ENCODE data around the gene CALHM3. TPM values are rescaled to one million over a fixed set of nuclear protein-coding genes. Genes with fewer than 3 reads are reported as not detected.

The CALHM3 gene
- total and polyA plus RNA-seq, 4 donors, result not detected

- ATAC-seq (ENCODE audit: low FRiP score) (no peak), DNase-seq (no peak)
- 94% methylated on average over 8 of the region's 8 CpGs for WGBS, 2 donors
- H3K27me3 ChIP-seq (ENCODE audit: control insufficient read depth in 1 of 2, insufficient read depth in 2 of 2, low read length in 1 of 2), result no peaks in the 10 kb centered on the region
- no peak overlapping the region for H3K27ac ChIP-seq (ENCODE audit: low read depth in 1 of 2, low read length in 2 of 2)
- no peaks in the 10 kb centered on the region for H3K4me1 ChIP-seq (ENCODE audit: control insufficient read depth in 1 of 2, insufficient read depth in 2 of 2, low read length in 2 of 2)
- intact Hi-C loops (cut with DNase I), result no loop called here
- no peaks in the 10 kb centered on the region for H3K9me3 ChIP-seq (ENCODE audit: control insufficient read depth, low read length)
- no peaks in the 10 kb centered on the region for H3K36me3 ChIP-seq (ENCODE audit: control insufficient read depth in 1 of 2, insufficient read depth in 2 of 2, low read length in 1 of 2)
- no peak overlapping the region for H3K4me3 ChIP-seq (ENCODE audit: low read length in 2 of 2)
These were observed 34.5 kb upstream of the CALHM3 start for GRCh38 chr10:103513380-103514060.

DNA sequence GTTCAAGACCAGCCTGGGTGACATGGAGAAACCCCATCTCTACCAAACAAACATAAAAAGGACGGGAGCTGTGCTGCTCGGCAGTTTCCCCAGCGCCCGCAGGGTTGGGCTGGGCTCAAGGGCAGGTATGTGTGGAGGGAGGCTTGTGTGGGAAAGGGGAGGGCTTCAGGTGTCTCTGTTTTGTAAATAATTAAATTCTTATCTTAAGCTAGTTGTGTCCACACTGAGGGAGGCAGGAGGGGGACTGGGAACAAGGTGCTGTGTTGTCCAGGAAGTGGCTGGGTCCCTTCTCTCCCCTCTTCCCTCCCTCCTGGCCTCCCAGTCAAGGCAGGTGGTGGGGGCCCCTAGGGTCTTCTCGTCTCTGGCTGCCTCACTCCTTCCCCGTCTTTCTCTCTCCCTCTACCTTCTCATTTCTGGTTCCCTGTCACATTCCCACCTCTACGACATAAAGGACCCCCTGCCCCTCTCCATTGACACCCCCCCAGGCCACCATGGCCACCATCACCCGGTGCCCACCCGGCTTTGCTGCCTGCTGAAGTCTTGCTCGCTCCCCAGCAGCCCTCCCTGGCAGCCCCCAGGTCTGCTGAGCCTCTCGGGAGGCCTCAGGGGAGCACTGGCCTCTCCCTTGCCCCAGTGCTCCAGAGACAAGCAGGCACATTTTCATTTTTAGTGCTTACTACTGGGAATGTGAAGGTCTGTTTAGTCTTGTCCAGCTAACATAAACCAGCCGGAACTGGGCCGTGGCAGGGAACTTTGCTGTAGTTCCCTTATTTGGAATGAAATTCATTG, 33.7 kb upstream of the CALHM3 start:
- Histone ChIP-seq H3K36me3 (ENCODE audit: control insufficient read depth in 1 of 2, insufficient read depth in 2 of 2, low read length in 1 of 2) (no peaks in the 10 kb centered on the region), H3K27ac (ENCODE audit: low read depth in 1 of 2, low read length in 2 of 2) (no peak overlapping the region), H3K27me3 (ENCODE audit: control insufficient read depth in 1 of 2, insufficient read depth in 2 of 2, low read length in 1 of 2) (no peaks in the 10 kb centered on the region), H3K4me3 (ENCODE audit: low read length in 2 of 2) (no peak overlapping the region), H3K9me3 (ENCODE audit: control insufficient read depth, low read length) (no peaks in the 10 kb centered on the region), H3K4me1 (ENCODE audit: control insufficient read depth in 1 of 2, insufficient read depth in 2 of 2, low read length in 2 of 2) (no peaks in the 10 kb centered on the region)
- intact Hi-C loops (cut with DNase I), result no loop called here
- no peak for ATAC-seq (ENCODE audit: low FRiP score)
- DNase-seq, result no peak
- 85 to 86% methylated on average over 13 of the region's 13 CpGs for WGBS, 2 donors

- Histone ChIP-seq H3K27ac (ENCODE audit: low read depth in 1 of 2, low read length in 2 of 2) (no peak overlapping the region), H3K4me3 (ENCODE audit: low read length in 2 of 2) (no peak overlapping the region), H3K4me1 (ENCODE audit: control insufficient read depth in 1 of 2, insufficient read depth in 2 of 2, low read length in 2 of 2) (no peaks in the 10 kb centered on the region), H3K27me3 (ENCODE audit: control insufficient read depth in 1 of 2, insufficient read depth in 2 of 2, low read length in 1 of 2) (no peaks in the 10 kb centered on the region), H3K36me3 (ENCODE audit: control insufficient read depth in 1 of 2, insufficient read depth in 2 of 2, low read length in 1 of 2) (no peaks in the 10 kb centered on the region), H3K9me3 (ENCODE audit: control insufficient read depth, low read length) (no peaks in the 10 kb centered on the region)
- intact Hi-C loops (cut with DNase I), result no loop called here
- DNase-seq (no peak), ATAC-seq (ENCODE audit: low FRiP score) (no peak)
These were observed 33.1 kb upstream of the CALHM3 start for GRCh38 chr10:103512166-103512565.

DNA sequence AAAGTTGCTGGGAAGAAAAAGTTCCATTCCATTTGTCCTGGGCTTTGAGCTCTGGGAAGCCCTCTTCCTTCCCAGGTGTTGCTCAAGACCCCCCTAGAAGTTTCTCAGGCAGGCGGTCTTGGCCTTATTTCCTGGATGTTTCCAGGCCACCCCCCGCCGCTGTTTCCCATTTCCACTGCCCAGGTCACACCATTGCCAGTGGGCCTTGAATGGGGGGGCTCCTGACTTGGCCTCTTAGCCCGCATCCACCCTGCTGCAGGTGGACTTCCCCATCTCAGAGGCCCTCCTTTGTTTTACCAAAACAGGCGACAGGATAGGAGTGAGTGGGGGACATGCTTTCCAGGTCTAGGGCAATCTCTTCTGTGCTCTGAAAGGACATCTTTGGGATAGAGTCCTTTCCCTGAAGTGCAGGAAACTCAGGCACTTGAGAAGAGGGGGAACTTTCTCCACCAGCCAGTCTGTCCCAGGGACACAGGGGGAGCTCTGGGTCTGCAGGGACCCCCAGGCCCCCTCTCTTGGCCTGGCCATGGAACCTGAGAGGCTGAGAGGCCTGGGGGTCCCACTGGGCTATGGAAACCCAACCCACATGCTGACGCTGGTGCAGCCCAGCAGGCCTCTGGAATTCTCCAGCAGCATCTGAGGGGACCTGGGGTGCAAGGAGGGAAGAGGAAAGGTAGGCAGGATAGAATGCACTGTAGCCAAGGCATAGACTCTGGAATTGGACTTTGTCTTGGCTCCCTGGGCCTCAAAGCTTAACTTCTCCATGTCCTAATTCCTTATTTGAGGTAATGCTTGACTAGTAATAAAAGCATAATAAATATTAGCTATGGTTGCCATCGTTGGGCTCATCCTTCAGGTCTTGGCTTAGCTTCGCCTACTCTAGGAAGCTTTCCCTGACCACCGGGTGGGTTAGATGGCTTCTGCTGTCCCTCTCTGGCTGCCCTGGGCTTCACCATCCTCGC, 32.0 kb upstream of the CALHM3 start:
- Histone ChIP-seq H3K27ac (ENCODE audit: low read depth in 1 of 2, low read length in 2 of 2) (no peak overlapping the region), H3K27me3 (ENCODE audit: control insufficient read depth in 1 of 2, insufficient read depth in 2 of 2, low read length in 1 of 2) (no peaks in the 10 kb centered on the region), H3K4me1 (ENCODE audit: control insufficient read depth in 1 of 2, insufficient read depth in 2 of 2, low read length in 2 of 2) (no peaks in the 10 kb centered on the region), H3K4me3 (ENCODE audit: low read length in 2 of 2) (no peak overlapping the region), H3K9me3 (ENCODE audit: control insufficient read depth, low read length) (no peaks in the 10 kb centered on the region), H3K36me3 (ENCODE audit: control insufficient read depth in 1 of 2, insufficient read depth in 2 of 2, low read length in 1 of 2) (no peaks in the 10 kb centered on the region)
- intact Hi-C loops (cut with DNase I), result no loop called here
- 91 to 94% methylated on average over 10 of the region's 10 CpGs for WGBS, 2 donors
- no peak for DNase-seq
- no peak for ATAC-seq (ENCODE audit: low FRiP score)

DNA sequence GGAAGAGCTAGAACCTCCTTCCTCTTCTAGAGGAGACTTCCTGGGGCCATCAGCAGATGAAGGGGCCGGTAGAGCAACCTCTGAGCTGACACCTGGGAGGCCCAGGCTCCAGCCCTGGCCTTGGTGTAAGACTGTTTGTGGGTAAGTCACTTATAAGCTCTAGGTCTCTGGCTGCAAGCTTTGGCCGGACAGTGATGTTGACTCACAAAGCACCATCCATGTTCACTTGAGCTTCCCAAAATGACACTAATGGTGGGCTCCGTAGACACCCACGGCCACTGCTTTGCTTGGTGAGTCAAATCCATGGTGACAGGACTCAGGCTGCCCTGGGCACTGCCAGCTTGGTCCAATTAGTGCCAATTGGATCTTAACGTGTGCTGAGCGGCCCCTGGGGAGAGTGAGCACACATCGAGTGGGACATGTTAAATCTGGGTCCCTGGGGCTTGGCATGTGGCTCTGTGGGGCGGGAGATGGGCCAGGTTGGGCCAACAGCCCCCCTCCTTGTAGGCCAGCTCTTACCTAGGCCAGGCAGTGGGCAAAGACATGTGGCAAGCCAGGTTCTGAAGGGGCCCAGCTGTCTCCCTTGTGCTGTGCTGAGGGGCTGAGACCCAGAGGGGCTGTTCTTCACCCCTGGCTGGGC, 31.1 kb upstream of the CALHM3 start:
- WGBS, 2 donors, result 86 to 89% methylated on average over 8 of the region's 8 CpGs
- no peak for ATAC-seq (ENCODE audit: low FRiP score)
- Histone ChIP-seq H3K9me3 (ENCODE audit: control insufficient read depth, low read length) (no peaks in the 10 kb centered on the region), H3K4me1 (ENCODE audit: control insufficient read depth in 1 of 2, insufficient read depth in 2 of 2, low read length in 2 of 2) (no peaks in the 10 kb centered on the region), H3K4me3 (ENCODE audit: low read length in 2 of 2) (no peak overlapping the region), H3K27me3 (ENCODE audit: control insufficient read depth in 1 of 2, insufficient read depth in 2 of 2, low read length in 1 of 2) (no peaks in the 10 kb centered on the region), H3K36me3 (ENCODE audit: control insufficient read depth in 1 of 2, insufficient read depth in 2 of 2, low read length in 1 of 2) (no peaks in the 10 kb centered on the region), H3K27ac (ENCODE audit: low read depth in 1 of 2, low read length in 2 of 2) (no peak overlapping the region)
- no peak for DNase-seq
- intact Hi-C loops (cut with DNase I), result no loop called here

DNA sequence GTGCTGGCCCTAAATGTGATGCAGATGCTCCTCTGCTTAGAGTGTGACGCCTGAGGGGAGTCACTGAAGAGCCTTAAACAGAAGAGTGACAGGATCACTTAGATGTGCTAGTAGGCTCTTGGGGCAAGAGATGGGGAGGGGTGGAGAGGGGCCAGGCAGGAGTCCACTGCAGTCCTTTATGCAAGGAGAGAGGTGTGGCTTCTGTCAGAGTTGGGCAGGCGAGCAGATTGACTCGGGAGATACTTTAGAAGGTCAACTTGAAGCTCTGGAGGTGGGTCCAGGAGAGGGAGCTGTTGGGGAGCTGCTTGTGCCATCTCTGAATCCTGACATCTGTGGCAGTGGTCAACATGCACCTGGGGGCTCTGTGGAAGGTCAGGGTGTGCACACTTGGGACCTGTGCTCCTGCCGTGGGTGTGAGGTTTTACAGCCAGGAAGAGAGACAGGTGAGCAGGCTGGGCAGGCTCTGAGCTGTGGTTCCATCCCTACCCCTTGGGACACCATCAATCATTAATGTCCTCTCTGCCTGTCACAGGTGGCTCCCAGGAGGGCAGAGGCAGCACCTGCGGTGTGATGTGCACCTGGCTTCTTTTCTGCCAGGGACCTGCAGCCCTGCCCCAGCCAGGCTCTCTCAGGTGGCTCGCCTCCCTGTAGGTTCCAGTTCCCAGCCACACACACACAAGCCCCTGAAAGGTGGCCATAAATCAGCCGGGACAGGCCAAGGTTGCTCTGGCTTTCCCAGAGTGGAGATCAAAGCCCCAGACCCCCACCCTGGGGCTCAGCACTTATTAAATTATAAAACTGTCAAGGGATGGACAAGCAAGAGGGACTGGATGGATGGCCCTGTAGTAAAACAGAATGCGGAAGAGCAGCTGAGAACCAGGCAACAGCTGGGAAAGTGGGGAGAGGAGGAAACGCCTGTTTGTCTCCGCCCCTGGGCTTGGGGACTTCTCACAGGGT, 28.5 kb upstream of the CALHM3 start:
- Histone ChIP-seq H3K4me3 (ENCODE audit: low read length in 2 of 2) (no peak overlapping the region), H3K4me1 (ENCODE audit: control insufficient read depth in 1 of 2, insufficient read depth in 2 of 2, low read length in 2 of 2) (no peaks in the 10 kb centered on the region), H3K27me3 (ENCODE audit: control insufficient read depth in 1 of 2, insufficient read depth in 2 of 2, low read length in 1 of 2) (no peaks in the 10 kb centered on the region), H3K9me3 (ENCODE audit: control insufficient read depth, low read length) (no peaks in the 10 kb centered on the region), H3K36me3 (ENCODE audit: control insufficient read depth in 1 of 2, insufficient read depth in 2 of 2, low read length in 1 of 2) (no peaks in the 10 kb centered on the region), H3K27ac (ENCODE audit: low read depth in 1 of 2, low read length in 2 of 2) (no peak overlapping the region)
- intact Hi-C loops (cut with DNase I), result no loop called here
- 76 to 78% methylated on average over 10 of the region's 10 CpGs for WGBS, 2 donors
- DNase-seq (peak in 1 of 2 donors; percentile 44), ATAC-seq (ENCODE audit: low FRiP score) (no peak)

DNA sequence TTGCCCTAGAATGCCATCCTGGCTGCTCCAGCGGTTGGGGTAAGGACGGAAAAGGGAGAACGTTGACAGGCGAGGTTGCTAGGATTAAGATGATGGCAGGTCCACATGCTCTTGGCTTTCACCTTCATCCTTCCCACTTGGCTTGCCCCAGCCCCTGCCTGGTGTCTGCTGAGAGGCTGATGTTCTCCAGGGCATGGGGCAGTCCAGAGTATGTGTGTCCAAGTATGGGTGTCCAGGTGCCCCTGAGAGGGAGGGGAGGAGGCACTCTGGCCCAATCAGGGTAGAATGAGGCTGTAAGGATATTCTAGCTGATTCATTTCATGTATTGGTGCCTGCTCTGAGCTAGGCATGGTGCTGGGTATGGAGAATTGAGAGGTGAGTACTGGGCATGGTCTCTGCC, 27.0 kb upstream of the CALHM3 start:
- Histone ChIP-seq H3K27ac (ENCODE audit: low read depth in 1 of 2, low read length in 2 of 2) (no peak overlapping the region), H3K9me3 (ENCODE audit: control insufficient read depth, low read length) (no peaks in the 10 kb centered on the region), H3K4me3 (ENCODE audit: low read length in 2 of 2) (no peak overlapping the region), H3K36me3 (ENCODE audit: control insufficient read depth in 1 of 2, insufficient read depth in 2 of 2, low read length in 1 of 2) (no peaks in the 10 kb centered on the region), H3K4me1 (ENCODE audit: control insufficient read depth in 1 of 2, insufficient read depth in 2 of 2, low read length in 2 of 2) (no peaks in the 10 kb centered on the region), H3K27me3 (ENCODE audit: control insufficient read depth in 1 of 2, insufficient read depth in 2 of 2, low read length in 1 of 2) (no peaks in the 10 kb centered on the region)
- DNase-seq, result peak in 1 of 2 donors; percentile 25
- 76 to 92% methylated on average over 4 of the region's 4 CpGs for WGBS, 2 donors
- intact Hi-C loops (cut with DNase I), result no loop called here
- no peak for ATAC-seq (ENCODE audit: low FRiP score)
